ENCODE measurements around the gene RNASEH2A. TPM values are rescaled to one million over a fixed set of nuclear protein-coding genes. Genes with fewer than 3 reads are reported as not detected.

RNASEH2A gene
- total RNA-seq, 1 donor from 2014 or later = 9.9 TPM

DNA sequence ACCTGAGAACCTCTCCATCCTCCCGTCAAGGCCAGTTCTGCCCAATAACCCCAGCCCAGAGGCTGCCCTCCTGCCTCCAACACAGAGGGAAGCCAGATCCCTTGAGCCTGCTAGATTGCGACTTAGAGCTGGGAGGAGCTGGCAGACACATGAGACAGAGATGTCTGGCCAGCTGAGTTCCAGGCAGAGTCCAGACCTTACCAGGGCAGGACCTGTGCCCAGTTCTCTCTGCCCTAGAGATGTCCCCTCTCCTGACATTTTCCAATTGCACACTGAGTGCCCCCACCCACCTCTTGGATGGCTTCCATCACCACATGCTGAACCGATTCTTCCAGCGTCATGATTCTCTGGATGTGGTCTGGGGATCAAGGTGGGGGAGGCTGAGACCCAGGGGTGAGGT is 34.1 kb upstream of the RNASEH2A start:
- H3K27me3 Mint-ChIP-seq (ENCODE audit: low read depth) = no peaks in the 10 kb centered on the region
- peaks cover 4% of the 10 kb centered on the region for H3K36me3 Mint-ChIP-seq (ENCODE audit: low read depth)
- H3K9me3 Mint-ChIP-seq (ENCODE audit: low read depth) = no peaks in the 10 kb centered on the region
- no peak for DNase-seq (ENCODE audit: low spot score)
- no peak overlapping the region for H3K27ac Mint-ChIP-seq (ENCODE audit: unreplicated experiment)
- H3K4me3 Mint-ChIP-seq (ENCODE audit: unreplicated experiment) = no peak overlapping the region
- TF ChIP-seq, protein P1, sequence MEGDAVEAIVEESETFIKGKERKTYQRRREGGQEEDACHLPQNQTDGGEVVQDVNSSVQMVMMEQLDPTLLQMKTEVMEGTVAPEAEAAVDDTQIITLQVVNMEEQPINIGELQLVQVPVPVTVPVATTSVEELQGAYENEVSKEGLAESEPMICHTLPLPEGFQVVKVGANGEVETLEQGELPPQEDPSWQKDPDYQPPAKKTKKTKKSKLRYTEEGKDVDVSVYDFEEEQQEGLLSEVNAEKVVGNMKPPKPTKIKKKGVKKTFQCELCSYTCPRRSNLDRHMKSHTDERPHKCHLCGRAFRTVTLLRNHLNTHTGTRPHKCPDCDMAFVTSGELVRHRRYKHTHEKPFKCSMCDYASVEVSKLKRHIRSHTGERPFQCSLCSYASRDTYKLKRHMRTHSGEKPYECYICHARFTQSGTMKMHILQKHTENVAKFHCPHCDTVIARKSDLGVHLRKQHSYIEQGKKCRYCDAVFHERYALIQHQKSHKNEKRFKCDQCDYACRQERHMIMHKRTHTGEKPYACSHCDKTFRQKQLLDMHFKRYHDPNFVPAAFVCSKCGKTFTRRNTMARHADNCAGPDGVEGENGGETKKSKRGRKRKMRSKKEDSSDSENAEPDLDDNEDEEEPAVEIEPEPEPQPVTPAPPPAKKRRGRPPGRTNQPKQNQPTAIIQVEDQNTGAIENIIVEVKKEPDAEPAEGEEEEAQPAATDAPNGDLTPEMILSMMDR (IDR thresholded peaks at IDR 0.05) = no peak
- peaks cover 9% of the 10 kb centered on the region for H3K4me1 Mint-ChIP-seq (ENCODE audit: low read depth)

DNA sequence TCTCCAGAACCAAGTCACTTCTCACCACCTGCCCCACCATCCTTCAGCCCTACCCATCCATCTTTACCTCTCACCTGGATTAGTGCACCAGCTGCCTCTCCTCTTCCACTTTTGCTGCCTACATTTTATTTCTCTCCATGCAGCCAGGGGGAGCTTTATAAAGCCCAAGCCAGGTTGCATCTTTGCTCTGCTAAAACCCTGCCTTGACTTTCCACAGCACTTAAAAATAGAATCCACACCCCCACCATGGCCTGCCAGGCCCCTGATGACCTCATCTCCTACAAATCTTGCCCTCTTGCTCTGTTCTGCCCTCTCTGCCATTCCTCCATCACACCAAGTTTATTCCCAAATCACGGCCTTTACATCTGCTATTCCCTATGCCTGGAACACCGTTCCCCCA is 32.8 kb upstream of the RNASEH2A start:
- H3K4me1 Mint-ChIP-seq (ENCODE audit: low read depth) = peaks cover 19% of the 10 kb centered on the region
- H3K36me3 Mint-ChIP-seq (ENCODE audit: low read depth) = peaks cover 3% of the 10 kb centered on the region
- DNase-seq (ENCODE audit: low spot score) = no peak
- H3K9me3 Mint-ChIP-seq (ENCODE audit: low read depth) = no peaks in the 10 kb centered on the region
- H3K4me3 Mint-ChIP-seq (ENCODE audit: unreplicated experiment) = peak overlapping the region; percentile 26
- TF ChIP-seq, protein P1 (IDR thresholded peaks at IDR 0.05) = peak; percentile 67
- H3K27ac Mint-ChIP-seq (ENCODE audit: unreplicated experiment) = no peak overlapping the region
- H3K27me3 Mint-ChIP-seq (ENCODE audit: low read depth) = no peaks in the 10 kb centered on the region

DNA sequence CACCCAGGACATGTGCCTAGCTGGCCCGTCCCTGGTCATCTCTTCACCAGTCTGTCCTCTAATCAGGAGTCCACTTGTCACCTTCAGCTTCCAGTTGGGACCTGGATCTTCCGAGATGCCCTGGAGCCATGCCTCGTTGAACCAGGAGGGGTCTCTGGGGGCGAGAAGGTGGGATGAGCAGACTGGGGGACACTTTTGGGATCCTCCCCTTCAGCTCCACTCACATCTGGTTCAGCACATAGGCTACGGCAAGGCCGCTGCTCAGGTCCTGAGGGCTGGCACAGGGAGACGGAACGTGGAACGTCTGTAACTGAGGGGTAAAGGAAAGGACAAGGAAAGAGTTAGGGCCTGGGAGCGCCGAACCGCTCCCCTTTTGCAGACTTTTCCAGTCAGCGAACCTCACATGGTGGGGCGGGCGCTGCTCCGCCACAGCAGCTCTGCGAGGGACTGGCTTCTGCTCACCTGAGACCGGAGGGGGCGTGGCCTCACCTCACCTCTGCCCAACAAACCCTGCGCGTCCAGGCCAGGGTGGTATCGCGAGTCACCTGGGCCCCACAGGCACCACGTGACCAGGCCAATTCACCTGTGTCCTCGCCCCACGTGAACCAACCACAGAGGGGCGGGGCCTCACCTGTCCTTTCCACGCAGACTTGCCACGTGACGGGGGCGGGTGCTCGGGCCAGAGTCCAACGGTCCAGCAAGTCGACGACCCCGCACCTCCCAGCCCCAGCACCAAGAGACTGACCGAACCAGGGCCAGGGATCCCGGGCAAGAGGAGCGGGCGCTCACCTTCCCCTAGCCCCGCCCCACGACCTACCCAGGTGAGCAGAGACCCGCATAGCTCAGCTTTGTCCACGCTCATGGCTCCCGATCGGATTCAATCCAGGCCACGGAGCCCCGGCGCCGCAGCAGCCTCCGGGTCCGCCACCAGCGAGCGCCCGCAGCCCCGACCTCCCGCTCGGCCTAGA is 31.5 kb upstream of the RNASEH2A start, which contains the start of gene HOOK2:
Gene HOOK2 (minus strand): TSS at position 965 of the 968 bp plus-strand sequence. CDS start 103 bp downstream, at position 862.
- no peak for DNase-seq (ENCODE audit: low spot score)
- TF ChIP-seq, protein P1 (IDR thresholded peaks at IDR 0.05) = no peak
- H3K36me3 Mint-ChIP-seq (ENCODE audit: low read depth) = peaks cover 3% of the 10 kb centered on the region
- H3K4me1 Mint-ChIP-seq (ENCODE audit: low read depth) = peaks cover 32% of the 10 kb centered on the region
- H3K27me3 Mint-ChIP-seq (ENCODE audit: low read depth) = no peaks in the 10 kb centered on the region
- H3K27ac Mint-ChIP-seq (ENCODE audit: unreplicated experiment) = peak within 1 kb of the TSS; percentile 77
- peak within 1 kb of the TSS; percentile 62 for H3K4me3 Mint-ChIP-seq (ENCODE audit: unreplicated experiment)
- no peaks in the 10 kb centered on the region for H3K9me3 Mint-ChIP-seq (ENCODE audit: low read depth)

DNA sequence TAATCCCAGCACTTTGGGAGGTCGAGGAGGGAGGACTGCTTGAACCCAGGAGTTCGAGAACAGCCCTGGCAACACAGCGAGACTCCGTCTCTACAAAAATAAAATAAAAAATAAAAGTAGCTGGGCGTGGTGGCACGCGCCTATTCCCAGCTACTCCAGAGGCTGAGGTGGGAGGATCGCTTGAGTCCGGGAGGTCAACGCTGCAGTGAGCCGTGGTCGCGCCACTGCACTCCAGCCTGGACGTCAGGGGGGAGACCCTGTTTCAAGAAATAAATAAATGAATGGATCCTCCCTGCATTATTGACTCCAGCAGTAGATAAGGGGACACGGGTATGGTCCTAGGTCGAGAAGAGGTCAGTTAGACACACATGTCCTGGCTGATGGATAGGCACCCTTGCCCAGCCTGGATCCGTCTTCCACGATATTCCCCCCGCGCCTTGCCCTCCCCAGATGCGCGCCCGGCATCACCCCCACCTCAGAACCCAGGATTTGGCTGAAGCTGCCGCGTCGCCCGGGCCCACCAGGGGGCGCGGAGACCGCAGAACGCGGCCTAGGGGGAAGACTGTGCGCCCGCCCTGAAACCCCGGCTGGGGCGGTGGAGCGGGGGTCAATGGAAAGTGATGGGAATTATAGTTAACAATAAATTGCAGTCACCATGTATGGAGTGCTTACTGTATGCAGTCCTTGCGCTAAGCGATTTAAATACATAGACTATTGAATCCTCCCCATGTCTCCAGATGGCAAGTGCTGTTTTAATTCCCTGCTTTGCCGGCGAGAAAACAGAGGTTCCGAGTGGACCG is 29.0 kb upstream of the RNASEH2A start:
- H3K4me1 Mint-ChIP-seq (ENCODE audit: low read depth) = peaks cover 44% of the 10 kb centered on the region
- TF ChIP-seq, protein P1 (IDR thresholded peaks at IDR 0.05) = peak; percentile 97
- no peaks in the 10 kb centered on the region for H3K36me3 Mint-ChIP-seq (ENCODE audit: low read depth)
- DNase-seq (ENCODE audit: low spot score) = no peak
- no peaks in the 10 kb centered on the region for H3K9me3 Mint-ChIP-seq (ENCODE audit: low read depth)
- H3K4me3 Mint-ChIP-seq (ENCODE audit: unreplicated experiment) = peak overlapping the region; percentile 87
- H3K27ac Mint-ChIP-seq (ENCODE audit: unreplicated experiment) = peak overlapping the region; percentile 98
- no peaks in the 10 kb centered on the region for H3K27me3 Mint-ChIP-seq (ENCODE audit: low read depth)

Measured in chondrocyte (in vitro differentiated cells).